GM18951 (cell line): Measurements from ENCODE around the gene PHF19.
A peak's percentile ranks its signal among the peaks of the same experiment; 100 is the strongest.

Experiments
- POLR2A ChIP-seq: IDR thresholded peaks from 4 replicates; pipeline ENCODE4 v1.6.1; 2011; ENCODE audit warnings: mild to moderate bottlenecking; ENCODE audit not compliant: insufficient read length, insufficient read depth; ENCODE audit errors: extremely low read depth
- in situ Hi-C: fragments of 300-500 bp; cut with MboI; formaldehyde crosslinking; loops from one replicate; pipeline ENCODE4 v1.12.0; 2022; ENCODE audit warnings: low sequenced_read_pairs, mixed read lengths, inconsistent platforms; ENCODE audit not compliant: unreplicated experiment

Gene PHF19

DNA sequence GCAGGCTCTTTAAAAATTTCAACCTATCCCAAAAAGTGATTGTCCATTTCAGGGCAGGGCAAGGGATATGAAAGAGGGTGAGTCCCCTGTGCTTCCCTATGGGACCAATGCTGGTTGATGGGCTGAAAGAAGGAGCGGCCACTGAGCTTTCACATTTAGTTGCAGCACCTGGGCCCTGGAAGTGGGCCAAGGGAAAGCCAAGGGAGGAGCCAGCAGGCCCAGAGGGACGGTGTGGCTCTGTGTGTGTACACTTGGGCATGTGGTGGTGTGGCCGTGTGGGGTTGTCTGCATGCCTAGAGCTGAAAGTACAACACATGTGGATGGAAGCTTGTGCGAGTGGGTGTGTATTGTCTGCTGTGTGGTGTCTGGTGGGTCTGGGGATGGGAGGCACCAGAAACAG, 20.3 kb downstream of the PHF19 start:
- no peak for TF ChIP-seq POLR2A
- in situ Hi-C loops: no loop called here

- in situ Hi-C loops: no loop called here
- TF ChIP-seq POLR2A: peak; percentile 25
These were observed 20.9 kb downstream of the PHF19 start for GRCh38 chr9:120855827-120856670.

DNA sequence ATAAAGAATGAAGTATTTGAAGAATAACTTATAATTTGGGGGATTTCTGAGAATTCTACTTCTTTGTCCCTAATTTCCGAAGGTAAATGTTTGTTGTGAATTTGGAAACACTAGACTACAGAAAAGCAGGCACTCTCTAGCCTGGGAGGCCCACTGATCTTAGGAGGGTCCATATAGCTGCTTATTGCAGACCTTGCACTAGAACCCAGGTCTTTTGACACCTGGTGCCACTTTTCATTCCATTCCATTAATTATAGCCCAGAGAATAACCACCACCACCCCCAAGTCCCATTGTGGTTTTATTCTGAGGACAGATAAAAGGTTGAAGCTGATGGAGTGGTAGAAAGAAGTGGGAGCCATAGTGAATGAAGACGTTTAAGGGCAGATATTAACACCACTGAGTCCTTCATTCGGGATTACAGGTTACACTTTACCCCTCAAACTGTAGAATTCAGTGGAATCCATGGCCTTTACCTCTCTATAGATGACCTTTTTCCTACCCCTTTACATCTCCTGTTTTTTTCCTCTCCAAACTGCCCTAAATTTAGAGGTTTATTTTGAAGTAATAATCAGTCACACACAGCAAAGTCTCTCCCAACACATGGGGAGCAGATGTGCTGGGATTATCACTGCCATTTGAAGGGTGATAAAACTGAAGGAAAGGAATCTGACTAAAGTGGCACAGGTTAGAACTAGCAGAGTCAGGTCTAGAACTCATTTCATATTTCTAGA, 22.2 kb downstream of the PHF19 start:
- in situ Hi-C loops: no loop called here
- no peak for TF ChIP-seq POLR2A

DNA sequence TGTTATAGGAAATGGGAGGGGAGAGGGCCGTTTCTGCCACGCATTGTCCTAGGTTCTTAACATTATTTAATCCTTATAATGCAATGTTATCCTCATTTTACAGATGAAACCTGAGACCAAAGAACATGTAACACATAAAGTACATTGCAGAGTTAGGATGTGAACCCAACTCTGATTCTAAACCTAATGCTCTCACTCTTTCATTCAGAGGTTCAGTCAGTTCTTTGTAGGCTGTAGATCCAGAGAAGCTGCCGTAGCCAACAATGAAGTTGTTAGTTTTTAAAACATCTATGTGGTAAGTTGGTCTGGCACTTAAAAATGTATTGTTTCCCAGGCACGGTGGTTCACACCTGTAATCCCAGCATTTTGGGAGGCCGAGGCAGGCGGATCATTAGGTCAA, 23.8 kb downstream of the PHF19 start:
- no peak for TF ChIP-seq POLR2A
- in situ Hi-C loops: no loop called here

GRCh38 chr9:120852240-120853010, 24.6 kb downstream of the PHF19 start:
- in situ Hi-C loops: no loop called here
- TF ChIP-seq POLR2A: peak; percentile 9

DNA sequence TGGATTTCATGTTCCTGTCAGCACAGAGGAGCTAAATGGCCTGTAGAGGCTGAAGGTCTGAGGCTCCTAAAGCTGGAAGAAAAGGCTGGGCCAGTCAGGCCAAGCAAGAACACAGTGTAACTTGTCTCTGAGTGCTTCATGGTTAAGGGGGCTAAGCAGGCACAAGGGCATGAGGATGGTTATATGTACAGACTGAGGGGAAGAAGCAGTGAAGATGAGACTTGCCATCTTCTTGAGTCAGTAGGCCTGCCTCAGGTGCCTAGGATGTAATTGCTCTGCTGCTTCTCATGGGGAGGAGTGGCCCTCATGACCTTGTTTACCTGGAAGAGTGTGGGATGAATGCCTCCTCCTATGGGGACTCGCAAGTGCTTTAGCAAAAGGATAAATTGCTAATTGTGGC, 25.5 kb downstream of the PHF19 start:
- in situ Hi-C loops: no loop called here

DNA sequence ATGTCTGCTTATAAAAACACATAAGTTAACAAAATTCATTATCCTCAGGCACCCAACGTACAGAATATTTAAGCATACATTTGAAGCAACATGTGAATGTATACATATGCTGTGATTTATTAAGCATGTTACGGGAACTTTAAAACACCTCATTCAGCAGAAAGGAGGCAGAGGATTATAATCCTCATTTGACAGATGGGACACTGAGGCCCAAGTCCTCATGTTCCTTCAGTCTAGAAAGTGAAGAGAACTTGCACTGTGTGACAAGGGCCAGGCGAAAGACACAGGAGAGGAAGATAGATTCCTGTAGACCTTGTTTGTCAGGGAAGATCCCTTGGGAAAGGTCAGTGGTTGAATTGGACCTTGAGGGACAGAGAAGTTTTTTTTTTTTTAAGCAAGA, 26.7 kb downstream of the PHF19 start:
- no peak for TF ChIP-seq POLR2A
- in situ Hi-C loops: no loop called here

More for the DNA sequence above, 25.5 kb downstream of the PHF19 start:
- no peak for TF ChIP-seq POLR2A

GRCh38 chr9:120846906-120847305, 30.1 kb downstream of the PHF19 start:
- in situ Hi-C loops: no loop called here
- TF ChIP-seq POLR2A: no peak

- TF ChIP-seq POLR2A: no peak
These were observed 30.6 kb downstream of the PHF19 start for GRCh38 chr9:120846251-120846889.

GRCh38 chr9:120845255-120845654, 31.7 kb downstream of the PHF19 start:
- TF ChIP-seq POLR2A: no peak

More at GRCh38 chr9:120846251-120846889, 30.6 kb downstream of the PHF19 start:
- in situ Hi-C loops: no loop called here

GRCh38 chr9:120842685-120843485, 34.1 kb downstream of the PHF19 start, which contains the start of gene PSMD5:
Gene PSMD5, minus strand, starts transcription at chr9:120842922. Its CDS starts 13 bp downstream, at chr9:120842909.
- in situ Hi-C loops: no loop called here
- TF ChIP-seq POLR2A: peak; percentile 98

More at GRCh38 chr9:120845255-120845654, 31.7 kb downstream of the PHF19 start:
- in situ Hi-C loops: no loop called here
